ENCODE results near the gene TM2D3. TPM values are rescaled to one million over a fixed set of nuclear protein-coding genes. Genes with fewer than 3 reads are reported as not detected.

Gene TM2D3
- total and polyA plus RNA-seq, 2 experiments from 2014 or later: 26.2 to 36.6 TPM

DNA sequence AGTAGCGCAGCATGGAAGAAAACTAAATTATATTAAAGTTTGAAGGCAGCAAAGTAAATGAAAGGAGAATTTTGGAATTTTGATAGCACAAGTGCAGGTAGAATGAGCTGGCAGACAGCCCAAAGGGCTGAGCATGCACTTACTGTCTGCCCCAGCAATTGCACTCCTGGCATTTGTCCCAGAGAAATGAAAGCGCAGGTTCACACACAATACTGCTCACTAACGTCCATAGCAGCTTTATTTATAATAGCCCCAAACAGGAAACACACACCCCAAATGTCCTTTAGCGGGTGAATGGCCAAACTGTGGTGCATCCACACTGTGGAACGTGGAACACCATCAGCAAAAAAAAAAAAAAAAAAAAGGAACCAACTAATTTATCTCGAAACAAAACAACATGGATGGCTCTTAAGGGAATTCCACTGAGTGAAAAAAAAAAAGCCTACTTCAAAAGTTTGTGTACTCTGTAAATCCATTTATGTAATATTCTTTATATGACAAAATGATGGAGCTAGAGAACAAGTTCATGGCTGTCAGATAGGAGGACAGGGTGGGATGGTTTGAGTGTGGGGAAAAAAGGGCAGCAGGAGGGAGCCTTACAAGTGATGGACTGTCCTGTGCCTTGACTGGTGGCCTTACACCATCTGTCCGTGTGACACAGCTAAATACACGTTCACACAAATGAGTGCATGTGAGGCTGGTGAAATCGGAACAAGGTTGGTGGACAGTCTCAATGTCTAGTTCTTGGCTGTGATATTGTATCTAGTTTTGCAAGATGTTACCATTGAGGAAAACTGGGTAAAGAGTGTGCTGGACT is 6.0 kb upstream of the TM2D3 start:
- Histone ChIP-seq H3K4me2 (no peak overlapping the region), H3K27ac (ENCODE audit: low read depth) (no peak overlapping the region), H3K27me3 (ENCODE audit: insufficient read depth) (peaks cover 5% of the 10 kb centered on the region; the same call in 1 of the 2 replicates), H3K4me3 (no peak overlapping the region), H4K20me1 (replicated peaks; ENCODE audit: insufficient read depth) (no peaks in the 10 kb centered on the region; the same call in 1 of the 2 replicates), H3K36me3 (ENCODE audit: insufficient read depth) (no peaks in the 10 kb centered on the region), H3F3A (replicated peaks; ENCODE audit: low read depth) (no peaks in the 10 kb centered on the region), H3K4me1 (ENCODE audit: insufficient read depth) (no peaks in the 10 kb centered on the region), H2AFZ (no peak overlapping the region), H3K79me2 (replicated peaks; ENCODE audit: insufficient read depth) (no peaks in the 10 kb centered on the region), H3K9me2 (ENCODE audit: insufficient read depth) (no peaks in the 10 kb centered on the region)
- Mint-ChIP-seq H3K4me3 (no peak overlapping the region), H3K27ac (no peak overlapping the region), H3K36me3 (ENCODE audit: low read depth) (peaks cover 24% of the 10 kb centered on the region), H3K9me3 (peaks cover 17% of the 10 kb centered on the region; the same call in 2 of the 3 replicates), H3K27me3 (ENCODE audit: insufficient read depth, low read depth, poor library complexity) (peaks cover 1% of the 10 kb centered on the region), H3K4me1 (peaks cover 4% of the 10 kb centered on the region; the same call in 2 of the 3 replicates)
- no peak for DNase-seq (ENCODE audit: low spot score)
- TF ChIP-seq, protein P1, sequence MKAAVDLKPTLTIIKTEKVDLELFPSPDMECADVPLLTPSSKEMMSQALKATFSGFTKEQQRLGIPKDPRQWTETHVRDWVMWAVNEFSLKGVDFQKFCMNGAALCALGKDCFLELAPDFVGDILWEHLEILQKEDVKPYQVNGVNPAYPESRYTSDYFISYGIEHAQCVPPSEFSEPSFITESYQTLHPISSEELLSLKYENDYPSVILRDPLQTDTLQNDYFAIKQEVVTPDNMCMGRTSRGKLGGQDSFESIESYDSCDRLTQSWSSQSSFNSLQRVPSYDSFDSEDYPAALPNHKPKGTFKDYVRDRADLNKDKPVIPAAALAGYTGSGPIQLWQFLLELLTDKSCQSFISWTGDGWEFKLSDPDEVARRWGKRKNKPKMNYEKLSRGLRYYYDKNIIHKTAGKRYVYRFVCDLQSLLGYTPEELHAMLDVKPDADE (IDR thresholded peaks at IDR 0.05): no peak
- no peak for TF ChIP-seq STAT1 (IDR thresholded peaks at IDR 0.05; ENCODE audit: unreplicated experiment)
- TF ChIP-seq, protein P2, sequence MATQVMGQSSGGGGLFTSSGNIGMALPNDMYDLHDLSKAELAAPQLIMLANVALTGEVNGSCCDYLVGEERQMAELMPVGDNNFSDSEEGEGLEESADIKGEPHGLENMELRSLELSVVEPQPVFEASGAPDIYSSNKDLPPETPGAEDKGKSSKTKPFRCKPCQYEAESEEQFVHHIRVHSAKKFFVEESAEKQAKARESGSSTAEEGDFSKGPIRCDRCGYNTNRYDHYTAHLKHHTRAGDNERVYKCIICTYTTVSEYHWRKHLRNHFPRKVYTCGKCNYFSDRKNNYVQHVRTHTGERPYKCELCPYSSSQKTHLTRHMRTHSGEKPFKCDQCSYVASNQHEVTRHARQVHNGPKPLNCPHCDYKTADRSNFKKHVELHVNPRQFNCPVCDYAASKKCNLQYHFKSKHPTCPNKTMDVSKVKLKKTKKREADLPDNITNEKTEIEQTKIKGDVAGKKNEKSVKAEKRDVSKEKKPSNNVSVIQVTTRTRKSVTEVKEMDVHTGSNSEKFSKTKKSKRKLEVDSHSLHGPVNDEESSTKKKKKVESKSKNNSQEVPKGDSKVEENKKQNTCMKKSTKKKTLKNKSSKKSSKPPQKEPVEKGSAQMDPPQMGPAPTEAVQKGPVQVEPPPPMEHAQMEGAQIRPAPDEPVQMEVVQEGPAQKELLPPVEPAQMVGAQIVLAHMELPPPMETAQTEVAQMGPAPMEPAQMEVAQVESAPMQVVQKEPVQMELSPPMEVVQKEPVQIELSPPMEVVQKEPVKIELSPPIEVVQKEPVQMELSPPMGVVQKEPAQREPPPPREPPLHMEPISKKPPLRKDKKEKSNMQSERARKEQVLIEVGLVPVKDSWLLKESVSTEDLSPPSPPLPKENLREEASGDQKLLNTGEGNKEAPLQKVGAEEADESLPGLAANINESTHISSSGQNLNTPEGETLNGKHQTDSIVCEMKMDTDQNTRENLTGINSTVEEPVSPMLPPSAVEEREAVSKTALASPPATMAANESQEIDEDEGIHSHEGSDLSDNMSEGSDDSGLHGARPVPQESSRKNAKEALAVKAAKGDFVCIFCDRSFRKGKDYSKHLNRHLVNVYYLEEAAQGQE (IDR thresholded peaks at IDR 0.05; ENCODE audit: unreplicated experiment): no peak
- TF ChIP-seq ZNF331 (CRISPR knock-in tag; IDR thresholded peaks at IDR 0.05; ENCODE audit: low read depth): no peak
- no peak for TF ChIP-seq JUNB (IDR thresholded peaks at IDR 0.05; ENCODE audit: unreplicated experiment)
- TF ChIP-seq NANOG (IDR thresholded peaks at IDR 0.05; ENCODE audit: borderline replicate concordance): no peak
- TF ChIP-seq, protein P3, sequence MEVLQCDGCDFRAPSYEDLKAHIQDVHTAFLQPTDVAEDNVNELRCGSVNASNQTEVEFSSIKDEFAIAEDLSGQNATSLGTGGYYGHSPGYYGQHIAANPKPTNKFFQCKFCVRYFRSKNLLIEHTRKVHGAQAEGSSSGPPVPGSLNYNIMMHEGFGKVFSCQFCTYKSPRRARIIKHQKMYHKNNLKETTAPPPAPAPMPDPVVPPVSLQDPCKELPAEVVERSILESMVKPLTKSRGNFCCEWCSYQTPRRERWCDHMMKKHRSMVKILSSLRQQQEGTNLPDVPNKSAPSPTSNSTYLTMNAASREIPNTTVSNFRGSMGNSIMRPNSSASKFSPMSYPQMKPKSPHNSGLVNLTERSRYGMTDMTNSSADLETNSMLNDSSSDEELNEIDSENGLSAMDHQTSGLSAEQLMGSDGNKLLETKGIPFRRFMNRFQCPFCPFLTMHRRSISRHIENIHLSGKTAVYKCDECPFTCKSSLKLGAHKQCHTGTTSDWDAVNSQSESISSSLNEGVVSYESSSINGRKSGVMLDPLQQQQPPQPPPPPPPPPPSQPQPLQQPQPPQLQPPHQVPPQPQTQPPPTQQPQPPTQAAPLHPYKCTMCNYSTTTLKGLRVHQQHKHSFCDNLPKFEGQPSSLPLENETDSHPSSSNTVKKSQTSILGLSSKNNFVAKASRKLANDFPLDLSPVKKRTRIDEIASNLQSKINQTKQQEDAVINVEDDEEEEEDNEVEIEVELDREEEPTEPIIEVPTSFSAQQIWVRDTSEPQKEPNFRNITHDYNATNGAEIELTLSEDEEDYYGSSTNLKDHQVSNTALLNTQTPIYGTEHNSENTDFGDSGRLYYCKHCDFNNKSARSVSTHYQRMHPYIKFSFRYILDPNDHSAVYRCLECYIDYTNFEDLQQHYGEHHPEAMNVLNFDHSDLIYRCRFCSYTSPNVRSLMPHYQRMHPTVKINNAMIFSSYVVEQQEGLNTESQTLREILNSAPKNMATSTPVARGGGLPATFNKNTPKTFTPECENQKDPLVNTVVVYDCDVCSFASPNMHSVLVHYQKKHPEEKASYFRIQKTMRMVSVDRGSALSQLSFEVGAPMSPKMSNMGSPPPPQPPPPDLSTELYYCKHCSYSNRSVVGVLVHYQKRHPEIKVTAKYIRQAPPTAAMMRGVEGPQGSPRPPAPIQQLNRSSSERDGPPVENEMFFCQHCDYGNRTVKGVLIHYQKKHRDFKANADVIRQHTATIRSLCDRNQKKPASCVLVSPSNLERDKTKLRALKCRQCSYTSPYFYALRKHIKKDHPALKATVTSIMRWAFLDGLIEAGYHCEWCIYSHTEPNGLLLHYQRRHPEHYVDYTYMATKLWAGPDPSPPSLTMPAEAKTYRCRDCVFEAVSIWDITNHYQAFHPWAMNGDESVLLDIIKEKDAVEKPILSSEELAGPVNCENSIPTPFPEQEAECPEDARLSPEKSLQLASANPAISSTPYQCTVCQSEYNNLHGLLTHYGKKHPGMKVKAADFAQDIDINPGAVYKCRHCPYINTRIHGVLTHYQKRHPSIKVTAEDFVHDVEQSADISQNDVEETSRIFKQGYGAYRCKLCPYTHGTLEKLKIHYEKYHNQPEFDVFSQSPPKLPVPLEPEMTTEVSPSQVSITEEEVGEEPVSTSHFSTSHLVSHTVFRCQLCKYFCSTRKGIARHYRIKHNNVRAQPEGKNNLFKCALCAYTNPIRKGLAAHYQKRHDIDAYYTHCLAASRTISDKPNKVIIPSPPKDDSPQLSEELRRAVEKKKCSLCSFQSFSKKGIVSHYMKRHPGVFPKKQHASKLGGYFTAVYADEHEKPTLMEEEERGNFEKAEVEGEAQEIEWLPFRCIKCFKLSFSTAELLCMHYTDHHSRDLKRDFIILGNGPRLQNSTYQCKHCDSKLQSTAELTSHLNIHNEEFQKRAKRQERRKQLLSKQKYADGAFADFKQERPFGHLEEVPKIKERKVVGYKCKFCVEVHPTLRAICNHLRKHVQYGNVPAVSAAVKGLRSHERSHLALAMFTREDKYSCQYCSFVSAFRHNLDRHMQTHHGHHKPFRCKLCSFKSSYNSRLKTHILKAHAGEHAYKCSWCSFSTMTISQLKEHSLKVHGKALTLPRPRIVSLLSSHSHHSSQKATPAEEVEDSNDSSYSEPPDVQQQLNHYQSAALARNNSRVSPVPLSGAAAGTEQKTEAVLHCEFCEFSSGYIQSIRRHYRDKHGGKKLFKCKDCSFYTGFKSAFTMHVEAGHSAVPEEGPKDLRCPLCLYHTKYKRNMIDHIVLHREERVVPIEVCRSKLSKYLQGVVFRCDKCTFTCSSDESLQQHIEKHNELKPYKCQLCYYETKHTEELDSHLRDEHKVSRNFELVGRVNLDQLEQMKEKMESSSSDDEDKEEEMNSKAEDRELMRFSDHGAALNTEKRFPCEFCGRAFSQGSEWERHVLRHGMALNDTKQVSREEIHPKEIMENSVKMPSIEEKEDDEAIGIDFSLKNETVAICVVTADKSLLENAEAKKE (CRISPR knock-in tag; IDR thresholded peaks at IDR 0.05): no peak
- no peak for TF ChIP-seq EZH2 (IDR thresholded peaks at IDR 0.05; ENCODE audit: low read depth, unreplicated experiment)
- TF ChIP-seq ZNF114 (CRISPR knock-in tag; IDR thresholded peaks at IDR 0.05): no peak
- no peak for TF ChIP-seq CREB1 (CRISPR knock-in tag; IDR thresholded peaks at IDR 0.05; ENCODE audit: low read depth)
- TF ChIP-seq, protein P4, sequence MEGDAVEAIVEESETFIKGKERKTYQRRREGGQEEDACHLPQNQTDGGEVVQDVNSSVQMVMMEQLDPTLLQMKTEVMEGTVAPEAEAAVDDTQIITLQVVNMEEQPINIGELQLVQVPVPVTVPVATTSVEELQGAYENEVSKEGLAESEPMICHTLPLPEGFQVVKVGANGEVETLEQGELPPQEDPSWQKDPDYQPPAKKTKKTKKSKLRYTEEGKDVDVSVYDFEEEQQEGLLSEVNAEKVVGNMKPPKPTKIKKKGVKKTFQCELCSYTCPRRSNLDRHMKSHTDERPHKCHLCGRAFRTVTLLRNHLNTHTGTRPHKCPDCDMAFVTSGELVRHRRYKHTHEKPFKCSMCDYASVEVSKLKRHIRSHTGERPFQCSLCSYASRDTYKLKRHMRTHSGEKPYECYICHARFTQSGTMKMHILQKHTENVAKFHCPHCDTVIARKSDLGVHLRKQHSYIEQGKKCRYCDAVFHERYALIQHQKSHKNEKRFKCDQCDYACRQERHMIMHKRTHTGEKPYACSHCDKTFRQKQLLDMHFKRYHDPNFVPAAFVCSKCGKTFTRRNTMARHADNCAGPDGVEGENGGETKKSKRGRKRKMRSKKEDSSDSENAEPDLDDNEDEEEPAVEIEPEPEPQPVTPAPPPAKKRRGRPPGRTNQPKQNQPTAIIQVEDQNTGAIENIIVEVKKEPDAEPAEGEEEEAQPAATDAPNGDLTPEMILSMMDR (conservative IDR thresholded peaks at IDR 0.05; ENCODE audit: low read depth in 2 of 2): no peak
- TF ChIP-seq EZH2phosphoT487 (IDR thresholded peaks at IDR 0.05; ENCODE audit: unreplicated experiment): no peak
- TF ChIP-seq POLR2AphosphoS5 (IDR thresholded peaks at IDR 0.05; ENCODE audit: low read depth): no peak
- no peak for ATAC-seq

Data from GM23338 (cell line).